ENCODE results near the gene LOC128125822.
A peak's percentile ranks its signal among the peaks of the same experiment; 100 is the strongest.

LOC128125822 gene

GRCh38 chr6:63525186-63525878 is 46.9 kb upstream of the LOC128125822 start:
- H3K9me3 ChIP-seq (ENCODE audit: control insufficient read depth, low read length): no peaks in the 10 kb centered on the region
- no peaks in the 10 kb centered on the region for H3K4me1 ChIP-seq (ENCODE audit: control insufficient read depth, insufficient read depth, low read length)
- Mint-ChIP-seq H3K9me3 (no peaks in the 10 kb centered on the region), H3K4me3 (no peak overlapping the region), H3K36me3 (ENCODE audit: low read depth) (no peaks in the 10 kb centered on the region), H3K4me1 (no peaks in the 10 kb centered on the region), H3K27me3 (ENCODE audit: insufficient read depth) (peaks cover 74% of the 10 kb centered on the region), H3K27ac (no peak overlapping the region)
- no peaks in the 10 kb centered on the region for H3K36me3 ChIP-seq (ENCODE audit: control insufficient read depth, insufficient read depth, low read length)
- no peak overlapping the region for H3K9ac ChIP-seq (ENCODE audit: extremely low read depth, low read length, poor library complexity, severe bottlenecking)
- DNase-seq: peak; percentile 56
- H3K27ac ChIP-seq (ENCODE audit: low read depth, low read length): no peak overlapping the region
- TF ChIP-seq CTCF (conservative IDR thresholded peaks at IDR 0.05): peak; percentile 50
- 73 to 78% methylated on average over 5 to 7 of the region's 7 CpGs for WGBS, 2 experiments (ENCODE audit: insufficient coverage in 1 of 2, insufficient read length in 1 of 2)
- no peak overlapping the region for H3K4me3 ChIP-seq (ENCODE audit: low read length)
- peaks cover 73% of the 10 kb centered on the region for H3K27me3 ChIP-seq (ENCODE audit: control insufficient read depth, insufficient read depth, low read length, poor library complexity, severe bottlenecking)

DNA sequence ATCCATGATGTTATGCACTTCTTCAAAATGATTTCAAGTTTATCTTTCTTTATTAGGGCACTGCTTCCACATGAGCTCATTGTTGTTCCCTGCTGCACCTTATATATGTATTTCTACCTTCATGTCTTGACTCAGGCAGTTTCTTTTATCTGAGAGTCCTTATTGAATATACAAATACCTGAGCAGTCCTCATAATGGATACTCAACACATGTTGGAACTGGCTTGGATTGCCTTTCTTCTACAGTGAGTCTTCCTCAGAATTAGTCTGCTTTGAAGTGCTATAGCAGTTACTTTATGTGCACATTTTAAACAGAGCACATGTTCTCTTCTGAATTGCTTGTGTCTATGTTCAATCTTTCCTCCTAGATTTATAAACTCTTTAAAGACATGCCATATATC is 45.3 kb upstream of the LOC128125822 start:
- H3K36me3 Mint-ChIP-seq (ENCODE audit: low read depth): no peaks in the 10 kb centered on the region
- H3K27ac Mint-ChIP-seq: no peak overlapping the region
- H3K27me3 ChIP-seq (ENCODE audit: control insufficient read depth, insufficient read depth, low read length, poor library complexity, severe bottlenecking): peaks cover 76% of the 10 kb centered on the region
- no peak for DNase-seq
- no peaks in the 10 kb centered on the region for H3K9me3 ChIP-seq (ENCODE audit: control insufficient read depth, low read length)
- H3K4me3 ChIP-seq (ENCODE audit: low read length): no peak overlapping the region
- peaks cover 77% of the 10 kb centered on the region for H3K27me3 Mint-ChIP-seq (ENCODE audit: insufficient read depth)
- no peak overlapping the region for H3K4me3 Mint-ChIP-seq
- H3K36me3 ChIP-seq (ENCODE audit: control insufficient read depth, insufficient read depth, low read length): no peaks in the 10 kb centered on the region
- TF ChIP-seq CTCF (conservative IDR thresholded peaks at IDR 0.05): no peak
- H3K9me3 Mint-ChIP-seq: no peaks in the 10 kb centered on the region
- no peak overlapping the region for H3K9ac ChIP-seq (ENCODE audit: extremely low read depth, low read length, poor library complexity, severe bottlenecking)
- H3K4me1 Mint-ChIP-seq: no peaks in the 10 kb centered on the region
- no peak overlapping the region for H3K27ac ChIP-seq (ENCODE audit: low read depth, low read length)
- no peaks in the 10 kb centered on the region for H3K4me1 ChIP-seq (ENCODE audit: control insufficient read depth, insufficient read depth, low read length)

- Mint-ChIP-seq H3K27ac (no peak overlapping the region), H3K4me3 (no peak overlapping the region), H3K36me3 (ENCODE audit: low read depth) (no peaks in the 10 kb centered on the region), H3K27me3 (ENCODE audit: insufficient read depth) (peaks cover 79% of the 10 kb centered on the region), H3K4me1 (no peaks in the 10 kb centered on the region), H3K9me3 (no peaks in the 10 kb centered on the region)
- Histone ChIP-seq H3K4me1 (ENCODE audit: control insufficient read depth, insufficient read depth, low read length) (no peaks in the 10 kb centered on the region), H3K9me3 (ENCODE audit: control insufficient read depth, low read length) (no peaks in the 10 kb centered on the region), H3K27ac (ENCODE audit: low read depth, low read length) (no peak overlapping the region), H3K27me3 (ENCODE audit: control insufficient read depth, insufficient read depth, low read length, poor library complexity, severe bottlenecking) (peaks cover 78% of the 10 kb centered on the region), H3K36me3 (ENCODE audit: control insufficient read depth, insufficient read depth, low read length) (no peaks in the 10 kb centered on the region), H3K9ac (ENCODE audit: extremely low read depth, low read length, poor library complexity, severe bottlenecking) (no peak overlapping the region), H3K4me3 (ENCODE audit: low read length) (no peak overlapping the region)
- DNase-seq: no peak
- 80% methylated on average over 5 to 6 of the region's 6 CpGs for WGBS, 2 experiments (ENCODE audit: insufficient coverage in 1 of 2, insufficient read length in 1 of 2)
- no peak for TF ChIP-seq CTCF (conservative IDR thresholded peaks at IDR 0.05)
Measured at GRCh38 chr6:63527658-63528514, 44.4 kb upstream of the LOC128125822 start.
